ENCODE measurements around the gene RPEL1. TPM values are rescaled to one million over a fixed set of nuclear protein-coding genes. Genes with fewer than 3 reads are reported as not detected.
"Not testable (repeated sequence)": the region's sequence is repeated elsewhere in the genome, so short reads cannot be mapped to it uniquely, and the experiment has no call there.

The RPEL1 gene
- polyA plus RNA-seq (not detected in 2 replicates), polyA minus RNA-seq (not detected in 2 replicates)

- H3K9ac ChIP-seq (ENCODE audit: low read length); H2AFZ ChIP-seq (ENCODE audit: low read depth, low read length); H3K27ac ChIP-seq (ENCODE audit: low read length); H4K20me1 ChIP-seq (ENCODE audit: insufficient read depth); H3F3A ChIP-seq (ENCODE audit: insufficient read depth, low read length, poor library complexity, severe bottlenecking); H3K9me3 ChIP-seq (ENCODE audit: low read length); H3K27me3 ChIP-seq (ENCODE audit: insufficient read depth, low read depth, low read length); H3K4me2 ChIP-seq (ENCODE audit: low read length); H3K4me3 ChIP-seq (ENCODE audit: low read length); H3K9me2 ChIP-seq (ENCODE audit: insufficient read depth, low read length); H3K79me2 ChIP-seq (replicated peaks; ENCODE audit: insufficient read depth, low read length); H3K36me3 ChIP-seq (ENCODE audit: insufficient read depth, low read length): not testable (repeated sequence)
Observed at GRCh38 chr10:103245587-103245986, at the start of gene RPEL1. Gene RPEL1 (plus strand): TSS chr10:103245887. CDS start chr10:103245997, 110 bp downstream.

- no peak overlapping the region for H3K4me3 ChIP-seq (ENCODE audit: low read length)
- H3K79me2 ChIP-seq (replicated peaks; ENCODE audit: insufficient read depth, low read length) = peaks cover 6% of the 10 kb centered on the region
- no peak overlapping the region for H2AFZ ChIP-seq (ENCODE audit: low read depth, low read length)
- H4K20me1 ChIP-seq (ENCODE audit: insufficient read depth) = no peaks in the 10 kb centered on the region
- H3K27me3 ChIP-seq (ENCODE audit: insufficient read depth, low read depth, low read length) = no peaks in the 10 kb centered on the region
- H3K9me3 ChIP-seq (ENCODE audit: low read length) = no peaks in the 10 kb centered on the region
- no peak overlapping the region for H3K9ac ChIP-seq (ENCODE audit: low read length)
- H3K4me2 ChIP-seq (ENCODE audit: low read length) = no peak overlapping the region
- no peak overlapping the region for H3K27ac ChIP-seq (ENCODE audit: low read length)
- H3F3A ChIP-seq (ENCODE audit: insufficient read depth, low read length, poor library complexity, severe bottlenecking) = no peaks in the 10 kb centered on the region
- TF ChIP-seq POLR2AphosphoS5 (IDR thresholded peaks at IDR 0.05) (no peak), EZH2 (IDR thresholded peaks at IDR 0.05; ENCODE audit: borderline replicate concordance, insufficient read depth, low read length, poor library complexity, severe bottlenecking) (no peak), MXI1 (conservative IDR thresholded peaks at IDR 0.05; ENCODE audit: poor library complexity, severe bottlenecking) (no peak), TAF1 (IDR thresholded peaks at IDR 0.05; ENCODE audit: low read depth) (no peak), RAD21 (conservative IDR thresholded peaks at IDR 0.05) (no peak), SMC3 (conservative IDR thresholded peaks at IDR 0.05; ENCODE audit: poor library complexity) (no peak), EP300 (conservative IDR thresholded peaks at IDR 0.05; ENCODE audit: poor library complexity, severe bottlenecking) (no peak)
- no peaks in the 10 kb centered on the region for H3K9me2 ChIP-seq (ENCODE audit: insufficient read depth, low read length)
- no peaks in the 10 kb centered on the region for H3K36me3 ChIP-seq (ENCODE audit: insufficient read depth, low read length)
Observed at GRCh38 chr10:103196516-103196915, 49.2 kb upstream of the RPEL1 start.

GRCh38 chr10:103197174-103197573, 48.5 kb upstream of the RPEL1 start:
- no peaks in the 10 kb centered on the region for H3K9me2 ChIP-seq (ENCODE audit: insufficient read depth, low read length)
- H3K9ac ChIP-seq (ENCODE audit: low read length) = no peak overlapping the region
- no peaks in the 10 kb centered on the region for H3K79me2 ChIP-seq (replicated peaks; ENCODE audit: insufficient read depth, low read length)
- H3K36me3 ChIP-seq (ENCODE audit: insufficient read depth, low read length) = no peaks in the 10 kb centered on the region
- H3K27me3 ChIP-seq (ENCODE audit: insufficient read depth, low read depth, low read length) = no peaks in the 10 kb centered on the region
- no peaks in the 10 kb centered on the region for H3F3A ChIP-seq (ENCODE audit: insufficient read depth, low read length, poor library complexity, severe bottlenecking)
- TF ChIP-seq, protein P1, sequence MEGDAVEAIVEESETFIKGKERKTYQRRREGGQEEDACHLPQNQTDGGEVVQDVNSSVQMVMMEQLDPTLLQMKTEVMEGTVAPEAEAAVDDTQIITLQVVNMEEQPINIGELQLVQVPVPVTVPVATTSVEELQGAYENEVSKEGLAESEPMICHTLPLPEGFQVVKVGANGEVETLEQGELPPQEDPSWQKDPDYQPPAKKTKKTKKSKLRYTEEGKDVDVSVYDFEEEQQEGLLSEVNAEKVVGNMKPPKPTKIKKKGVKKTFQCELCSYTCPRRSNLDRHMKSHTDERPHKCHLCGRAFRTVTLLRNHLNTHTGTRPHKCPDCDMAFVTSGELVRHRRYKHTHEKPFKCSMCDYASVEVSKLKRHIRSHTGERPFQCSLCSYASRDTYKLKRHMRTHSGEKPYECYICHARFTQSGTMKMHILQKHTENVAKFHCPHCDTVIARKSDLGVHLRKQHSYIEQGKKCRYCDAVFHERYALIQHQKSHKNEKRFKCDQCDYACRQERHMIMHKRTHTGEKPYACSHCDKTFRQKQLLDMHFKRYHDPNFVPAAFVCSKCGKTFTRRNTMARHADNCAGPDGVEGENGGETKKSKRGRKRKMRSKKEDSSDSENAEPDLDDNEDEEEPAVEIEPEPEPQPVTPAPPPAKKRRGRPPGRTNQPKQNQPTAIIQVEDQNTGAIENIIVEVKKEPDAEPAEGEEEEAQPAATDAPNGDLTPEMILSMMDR (IDR thresholded peaks at IDR 0.05; ENCODE audit: poor library complexity, severe bottlenecking) = no peak
- TF ChIP-seq TAF1 (IDR thresholded peaks at IDR 0.05; ENCODE audit: low read depth) (no peak), RAD21 (conservative IDR thresholded peaks at IDR 0.05) (no peak), EZH2 (IDR thresholded peaks at IDR 0.05; ENCODE audit: borderline replicate concordance, insufficient read depth, low read length, poor library complexity, severe bottlenecking) (no peak), MXI1 (conservative IDR thresholded peaks at IDR 0.05; ENCODE audit: poor library complexity, severe bottlenecking) (no peak), EP300 (conservative IDR thresholded peaks at IDR 0.05; ENCODE audit: poor library complexity, severe bottlenecking) (no peak), POLR2AphosphoS5 (IDR thresholded peaks at IDR 0.05) (no peak), SMC3 (conservative IDR thresholded peaks at IDR 0.05; ENCODE audit: poor library complexity) (no peak)
- TF ChIP-seq, protein P2, sequence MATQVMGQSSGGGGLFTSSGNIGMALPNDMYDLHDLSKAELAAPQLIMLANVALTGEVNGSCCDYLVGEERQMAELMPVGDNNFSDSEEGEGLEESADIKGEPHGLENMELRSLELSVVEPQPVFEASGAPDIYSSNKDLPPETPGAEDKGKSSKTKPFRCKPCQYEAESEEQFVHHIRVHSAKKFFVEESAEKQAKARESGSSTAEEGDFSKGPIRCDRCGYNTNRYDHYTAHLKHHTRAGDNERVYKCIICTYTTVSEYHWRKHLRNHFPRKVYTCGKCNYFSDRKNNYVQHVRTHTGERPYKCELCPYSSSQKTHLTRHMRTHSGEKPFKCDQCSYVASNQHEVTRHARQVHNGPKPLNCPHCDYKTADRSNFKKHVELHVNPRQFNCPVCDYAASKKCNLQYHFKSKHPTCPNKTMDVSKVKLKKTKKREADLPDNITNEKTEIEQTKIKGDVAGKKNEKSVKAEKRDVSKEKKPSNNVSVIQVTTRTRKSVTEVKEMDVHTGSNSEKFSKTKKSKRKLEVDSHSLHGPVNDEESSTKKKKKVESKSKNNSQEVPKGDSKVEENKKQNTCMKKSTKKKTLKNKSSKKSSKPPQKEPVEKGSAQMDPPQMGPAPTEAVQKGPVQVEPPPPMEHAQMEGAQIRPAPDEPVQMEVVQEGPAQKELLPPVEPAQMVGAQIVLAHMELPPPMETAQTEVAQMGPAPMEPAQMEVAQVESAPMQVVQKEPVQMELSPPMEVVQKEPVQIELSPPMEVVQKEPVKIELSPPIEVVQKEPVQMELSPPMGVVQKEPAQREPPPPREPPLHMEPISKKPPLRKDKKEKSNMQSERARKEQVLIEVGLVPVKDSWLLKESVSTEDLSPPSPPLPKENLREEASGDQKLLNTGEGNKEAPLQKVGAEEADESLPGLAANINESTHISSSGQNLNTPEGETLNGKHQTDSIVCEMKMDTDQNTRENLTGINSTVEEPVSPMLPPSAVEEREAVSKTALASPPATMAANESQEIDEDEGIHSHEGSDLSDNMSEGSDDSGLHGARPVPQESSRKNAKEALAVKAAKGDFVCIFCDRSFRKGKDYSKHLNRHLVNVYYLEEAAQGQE (IDR thresholded peaks at IDR 0.05; ENCODE audit: borderline replicate concordance) = no peak
- H3K9me3 ChIP-seq (ENCODE audit: low read length) = no peaks in the 10 kb centered on the region
- H3K4me2 ChIP-seq (ENCODE audit: low read length) = no peak overlapping the region
- no peak overlapping the region for H2AFZ ChIP-seq (ENCODE audit: low read depth, low read length)
- H3K4me3 ChIP-seq (ENCODE audit: low read length) = no peak overlapping the region
- H4K20me1 ChIP-seq (ENCODE audit: insufficient read depth) = no peaks in the 10 kb centered on the region
- no peak overlapping the region for H3K27ac ChIP-seq (ENCODE audit: low read length)
